HL-60 (cell line): ENCODE results near the gene LRP8.

Experiments
- POLR2AphosphoS5 ChIP-seq: IDR thresholded peaks from 2 replicates; pipeline ENCODE4 v1.6.1; 2012; ENCODE audit warnings: low read depth
- SPI1 ChIP-seq: IDR thresholded peaks from 2 replicates; pipeline ENCODE4 v1.6.1; 2012; ENCODE audit warnings: low read depth, mild to moderate bottlenecking, borderline replicate concordance
- TF ChIP-seq, protein P1 (sequence below): IDR thresholded peaks from one replicate; pipeline ENCODE4 v1.5.1; 2011; ENCODE audit warnings: low read length, control low read depth, inconsistent platforms; ENCODE audit not compliant: insufficient read depth
- TF ChIP-seq, protein P2 (sequence below): IDR thresholded peaks from 2 replicates; pipeline ENCODE4 v1.6.1; 2012; ENCODE audit warnings: low read depth; ENCODE audit not compliant: insufficient replicate concordance

DNA sequence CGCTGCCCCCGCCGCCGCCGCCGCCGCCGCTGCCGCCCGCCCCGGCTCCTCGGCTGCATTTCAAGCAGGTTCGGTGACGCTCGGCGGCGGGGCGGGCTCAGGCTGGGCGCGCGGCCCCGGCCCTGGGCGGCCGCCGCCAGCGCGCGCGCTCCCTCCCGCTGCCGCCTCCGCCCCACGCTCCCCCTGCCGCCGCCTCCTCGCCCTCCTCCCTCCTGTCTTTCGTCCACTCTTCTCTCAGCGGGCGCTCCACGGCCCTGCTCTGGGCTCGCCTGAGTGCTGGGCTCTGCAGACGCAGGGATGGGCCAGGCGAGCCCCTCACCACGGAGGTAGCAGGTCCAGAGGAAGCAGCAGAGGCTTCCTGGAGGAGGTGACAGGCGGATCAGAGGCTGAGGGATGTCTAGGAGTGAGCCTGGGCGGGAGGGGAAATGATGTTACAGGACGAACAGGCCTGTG, at the start of gene LRP8:
- TF ChIP-seq, protein P1, sequence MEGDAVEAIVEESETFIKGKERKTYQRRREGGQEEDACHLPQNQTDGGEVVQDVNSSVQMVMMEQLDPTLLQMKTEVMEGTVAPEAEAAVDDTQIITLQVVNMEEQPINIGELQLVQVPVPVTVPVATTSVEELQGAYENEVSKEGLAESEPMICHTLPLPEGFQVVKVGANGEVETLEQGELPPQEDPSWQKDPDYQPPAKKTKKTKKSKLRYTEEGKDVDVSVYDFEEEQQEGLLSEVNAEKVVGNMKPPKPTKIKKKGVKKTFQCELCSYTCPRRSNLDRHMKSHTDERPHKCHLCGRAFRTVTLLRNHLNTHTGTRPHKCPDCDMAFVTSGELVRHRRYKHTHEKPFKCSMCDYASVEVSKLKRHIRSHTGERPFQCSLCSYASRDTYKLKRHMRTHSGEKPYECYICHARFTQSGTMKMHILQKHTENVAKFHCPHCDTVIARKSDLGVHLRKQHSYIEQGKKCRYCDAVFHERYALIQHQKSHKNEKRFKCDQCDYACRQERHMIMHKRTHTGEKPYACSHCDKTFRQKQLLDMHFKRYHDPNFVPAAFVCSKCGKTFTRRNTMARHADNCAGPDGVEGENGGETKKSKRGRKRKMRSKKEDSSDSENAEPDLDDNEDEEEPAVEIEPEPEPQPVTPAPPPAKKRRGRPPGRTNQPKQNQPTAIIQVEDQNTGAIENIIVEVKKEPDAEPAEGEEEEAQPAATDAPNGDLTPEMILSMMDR, result no peak
- TF ChIP-seq, protein P2, sequence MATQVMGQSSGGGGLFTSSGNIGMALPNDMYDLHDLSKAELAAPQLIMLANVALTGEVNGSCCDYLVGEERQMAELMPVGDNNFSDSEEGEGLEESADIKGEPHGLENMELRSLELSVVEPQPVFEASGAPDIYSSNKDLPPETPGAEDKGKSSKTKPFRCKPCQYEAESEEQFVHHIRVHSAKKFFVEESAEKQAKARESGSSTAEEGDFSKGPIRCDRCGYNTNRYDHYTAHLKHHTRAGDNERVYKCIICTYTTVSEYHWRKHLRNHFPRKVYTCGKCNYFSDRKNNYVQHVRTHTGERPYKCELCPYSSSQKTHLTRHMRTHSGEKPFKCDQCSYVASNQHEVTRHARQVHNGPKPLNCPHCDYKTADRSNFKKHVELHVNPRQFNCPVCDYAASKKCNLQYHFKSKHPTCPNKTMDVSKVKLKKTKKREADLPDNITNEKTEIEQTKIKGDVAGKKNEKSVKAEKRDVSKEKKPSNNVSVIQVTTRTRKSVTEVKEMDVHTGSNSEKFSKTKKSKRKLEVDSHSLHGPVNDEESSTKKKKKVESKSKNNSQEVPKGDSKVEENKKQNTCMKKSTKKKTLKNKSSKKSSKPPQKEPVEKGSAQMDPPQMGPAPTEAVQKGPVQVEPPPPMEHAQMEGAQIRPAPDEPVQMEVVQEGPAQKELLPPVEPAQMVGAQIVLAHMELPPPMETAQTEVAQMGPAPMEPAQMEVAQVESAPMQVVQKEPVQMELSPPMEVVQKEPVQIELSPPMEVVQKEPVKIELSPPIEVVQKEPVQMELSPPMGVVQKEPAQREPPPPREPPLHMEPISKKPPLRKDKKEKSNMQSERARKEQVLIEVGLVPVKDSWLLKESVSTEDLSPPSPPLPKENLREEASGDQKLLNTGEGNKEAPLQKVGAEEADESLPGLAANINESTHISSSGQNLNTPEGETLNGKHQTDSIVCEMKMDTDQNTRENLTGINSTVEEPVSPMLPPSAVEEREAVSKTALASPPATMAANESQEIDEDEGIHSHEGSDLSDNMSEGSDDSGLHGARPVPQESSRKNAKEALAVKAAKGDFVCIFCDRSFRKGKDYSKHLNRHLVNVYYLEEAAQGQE, result no peak
- TF ChIP-seq POLR2AphosphoS5, result no peak
- no peak for TF ChIP-seq SPI1
